Thoracic aorta endothelial cell (primary cell): ENCODE results near the gene NUFIP1. TPM values are rescaled to one million over a fixed set of nuclear protein-coding genes. Genes with fewer than 3 reads are reported as not detected.

Experiments
- small RNA-seq: library from RNA; depleted of rRNA; stranded (forward); fragments of <200 nt; gene quantifications from one replicate; pipeline ENCODE3, GENCODE V24; 2012
- total RNA-seq: library from RNA; depleted of rRNA; stranded (reverse); fragments of >200 nt; gene quantifications from 2 replicates; pipeline ENCODE4 v1.2.3, GENCODE V29; 2012

NUFIP1 gene
- 5.2 and 5.7 TPM in 2 replicates for total RNA-seq

GRCh38 chr13:44989071-44989889 lies at the start of gene NUFIP1, which contains the start of gene GPALPP1:
NUFIP1 (minus strand) TSS chr13:44989471; CDS start chr13:44989436, 35 bp downstream.
GPALPP1 (plus strand) TSS chr13:44989538; CDS start chr13:44989655, 117 bp downstream.

Small RNA genes within 50 kb of the gene (small RNA-seq; reads per million reads assigned to genes)
- gene RN7SL49P: not detected

Other genes starting within 250 kb of the NUFIP1 start
- 31.4 and 40.9 TPM in 2 replicates for gene GPALPP1, start 67 bp upstream of the NUFIP1 start, total RNA-seq
- 30.7 and 31.6 TPM in 2 replicates for gene GTF2F2, start 131.0 kb upstream of the NUFIP1 start, total RNA-seq
- gene KCTD4, start 211.6 kb upstream of the NUFIP1 start, total RNA-seq: under 0.01 TPM in 1 of 2 replicates, not detected in the other